LNCAP (cell line): ENCODE measurements around the gene F11.

Experiments
- CTCF ChIP-seq: fragments of 450-650 bp; IDR thresholded peaks from 2 replicates; pipeline ENCODE4 v1.5.1; 2017; ENCODE audit warnings: mild to moderate bottlenecking

Gene F11

GRCh38 chr4:186326391-186326790 lies 60.4 kb downstream of the F11 start:
- TF ChIP-seq CTCF = no peak

GRCh38 chr4:186329372-186329771 lies 63.4 kb downstream of the F11 start:
- no peak for TF ChIP-seq CTCF

GRCh38 chr4:186330368-186330767 lies 64.4 kb downstream of the F11 start:
- no peak for TF ChIP-seq CTCF

- TF ChIP-seq CTCF = no peak
Measured at GRCh38 chr4:186335793-186336192, 69.8 kb downstream of the F11 start.
